Activated CD4-positive, alpha-beta T cell treated with anti-CD3 and anti-CD28 coated beads for 1 hour (primary cell): ENCODE measurements around the gene CNTLN.
"Not testable (repeated sequence)": the region's sequence is repeated elsewhere in the genome, so short reads cannot be mapped to it uniquely, and the experiment has no call there.

ENCODE experiments used
- DNase-seq: peaks from one replicate; pipeline ENCODE4 v3.0.0-alpha.2; 2020

The CNTLN gene

DNA sequence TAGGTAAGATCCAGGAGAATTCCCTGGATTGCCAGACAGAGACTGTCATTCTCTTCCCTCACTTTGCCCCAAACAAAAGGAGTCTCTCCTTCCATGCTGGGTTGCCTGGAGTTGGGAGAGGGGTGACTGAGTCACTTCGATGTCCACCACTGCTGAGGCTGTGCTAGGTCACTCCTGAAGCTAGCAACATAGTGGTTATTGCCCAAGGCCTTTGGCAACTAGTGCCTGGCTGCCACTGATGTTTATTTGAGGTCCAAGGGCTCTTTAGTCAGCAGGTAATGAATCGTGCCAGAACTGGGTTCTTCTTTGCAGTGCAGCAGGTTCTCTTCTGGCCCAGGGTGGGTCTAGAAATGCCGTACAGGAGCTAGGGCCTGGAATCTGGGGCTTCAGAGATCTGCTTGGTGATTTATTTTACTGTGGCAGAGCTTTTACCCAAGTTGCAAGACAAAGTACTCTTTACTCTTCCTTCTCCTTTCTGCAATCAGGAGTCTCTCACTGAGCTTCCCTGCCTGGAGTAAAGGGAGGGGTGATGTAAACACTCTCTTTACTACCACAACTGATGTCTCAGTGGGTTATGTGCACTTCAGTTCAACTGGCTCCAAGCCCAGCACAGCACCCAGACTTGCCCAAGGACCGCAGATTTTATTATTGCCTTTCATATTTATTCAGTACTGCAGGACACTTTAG lies 288.3 kb downstream of the CNTLN start:
- DNase-seq = no peak

DNA sequence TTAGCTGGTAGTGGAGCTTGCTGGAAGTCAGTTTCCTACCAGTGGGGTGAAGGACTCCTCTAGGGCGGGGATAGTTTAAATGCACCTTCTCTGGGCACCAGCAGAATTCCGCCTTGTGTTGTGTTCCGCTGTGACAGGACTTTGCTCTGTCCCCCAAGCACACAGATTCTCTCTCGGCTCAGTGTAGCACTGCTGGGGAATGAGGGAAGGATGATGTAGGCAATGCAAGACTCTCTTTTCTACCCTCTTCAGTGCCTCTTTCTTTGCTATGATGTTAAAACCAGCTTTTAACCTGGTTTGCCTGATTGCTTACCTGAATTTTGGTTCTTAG lies 288.8 kb downstream of the CNTLN start:
- no peak for DNase-seq

DNA sequence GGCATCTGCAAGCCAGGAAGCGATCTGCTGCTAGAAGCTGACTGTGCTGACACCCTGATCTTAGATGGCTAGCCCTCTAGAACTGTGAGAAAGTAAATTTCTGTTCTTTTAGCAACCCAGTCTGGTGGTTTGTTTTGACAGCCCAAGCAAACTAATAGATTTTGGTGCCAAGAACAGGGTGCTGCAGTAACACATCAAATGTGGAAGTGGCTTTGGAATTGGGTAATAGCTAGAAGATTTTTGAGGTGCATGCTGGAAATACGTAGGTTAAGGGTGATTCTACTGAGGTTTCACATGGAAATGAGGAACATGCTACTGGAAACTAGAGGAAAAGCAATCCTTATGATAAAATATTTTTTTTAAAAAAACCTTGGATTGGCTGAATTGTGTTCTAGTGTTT lies 290.5 kb downstream of the CNTLN start:
- DNase-seq = no peak

DNA sequence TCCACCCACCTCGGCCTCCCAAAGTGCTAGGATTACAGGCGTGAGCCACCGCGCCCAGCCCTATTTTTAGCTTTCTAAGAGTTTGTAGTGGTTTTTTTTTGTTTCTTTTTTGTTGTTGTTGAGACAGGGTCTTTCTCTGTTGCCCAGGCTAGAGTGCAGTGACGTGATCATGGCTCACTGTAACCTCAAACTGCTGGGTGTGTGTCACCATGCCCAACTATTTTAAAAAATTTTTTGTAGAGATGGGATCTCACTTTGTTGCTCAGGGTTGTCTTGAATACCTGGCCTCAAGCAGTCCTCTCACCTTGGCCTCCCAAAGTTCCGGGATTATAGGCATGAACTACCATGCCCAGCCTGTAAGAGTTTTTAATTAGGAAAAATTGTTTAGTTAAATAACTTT lies 298.7 kb downstream of the CNTLN start:
- DNase-seq = no peak

DNA sequence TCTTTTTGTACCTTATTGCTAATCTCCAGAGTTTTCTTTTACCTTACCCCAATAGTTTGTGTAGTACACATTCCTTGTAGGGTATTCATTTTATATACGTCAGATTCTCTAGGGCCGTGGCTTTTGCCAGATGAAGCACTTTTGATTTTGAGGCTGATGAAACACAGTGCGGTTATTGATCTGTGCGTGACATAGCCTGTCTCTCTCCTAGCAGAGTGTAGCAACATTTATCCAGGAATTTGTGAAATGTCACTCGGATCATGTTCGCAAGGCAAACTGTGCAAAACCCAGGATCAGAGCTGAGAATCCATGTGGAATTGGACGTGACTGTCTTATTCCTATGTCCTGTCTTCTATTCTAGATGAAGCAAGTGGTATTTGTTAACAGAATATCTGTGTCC lies 302.0 kb downstream of the CNTLN start:
- no peak for DNase-seq

DNA sequence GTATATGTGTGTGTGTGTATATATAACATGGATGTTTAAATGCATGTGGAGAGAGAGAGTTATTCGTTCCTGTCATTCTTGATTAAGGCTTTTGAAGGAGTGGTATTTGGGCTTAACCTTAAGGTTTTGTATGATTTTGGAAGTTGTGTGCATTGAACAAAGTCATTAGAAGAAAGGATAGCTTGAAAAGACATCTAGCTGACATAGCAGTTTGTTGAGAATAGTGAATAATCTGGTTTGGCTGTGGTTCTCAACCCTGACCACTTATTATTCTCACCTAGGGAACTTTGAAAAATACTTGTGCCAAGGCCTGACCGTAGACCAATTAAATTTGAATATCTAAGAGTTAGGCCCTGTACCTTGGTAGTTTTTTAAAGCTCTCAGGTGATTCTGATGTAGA lies 303.0 kb downstream of the CNTLN start:
- no peak for DNase-seq

DNA sequence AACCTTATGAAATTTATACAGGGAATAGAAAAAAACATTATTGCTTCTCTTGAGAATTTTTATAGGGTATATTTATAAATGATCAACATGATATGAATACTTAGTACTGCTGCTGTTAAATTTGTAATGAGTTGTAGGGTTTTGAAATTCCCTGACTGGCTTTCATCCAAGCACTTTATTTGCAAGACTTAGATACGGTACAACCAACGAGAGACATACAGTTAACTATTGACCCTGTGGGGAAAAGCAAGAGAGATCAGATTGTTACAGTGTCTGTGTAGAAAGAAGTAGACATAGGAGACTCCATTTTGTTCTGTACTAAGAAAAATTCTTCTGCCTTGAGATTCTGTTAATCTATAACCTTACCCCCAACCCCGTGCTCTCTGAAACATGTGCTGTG lies 310.3 kb downstream of the CNTLN start:
- not testable (repeated sequence) for DNase-seq

DNA sequence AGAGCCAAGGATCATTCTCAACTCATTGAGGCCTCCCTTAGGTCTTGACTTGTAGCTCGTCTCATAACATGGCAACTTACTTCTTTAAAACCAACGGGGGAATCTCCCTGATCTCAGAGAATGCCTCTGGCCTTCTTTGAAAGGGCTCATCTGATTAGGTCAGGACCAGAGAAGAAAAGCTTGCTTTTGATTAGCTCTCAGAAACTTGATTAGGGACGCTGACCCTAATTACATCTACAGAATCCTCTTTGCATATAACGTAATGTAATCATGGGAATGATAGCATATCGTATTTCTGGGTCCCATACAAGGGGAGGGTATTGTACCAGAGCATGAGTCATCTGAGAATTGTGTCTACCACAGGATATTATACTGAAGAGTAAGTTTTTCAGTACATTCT lies 318.9 kb downstream of the CNTLN start:
- no peak for DNase-seq

DNA sequence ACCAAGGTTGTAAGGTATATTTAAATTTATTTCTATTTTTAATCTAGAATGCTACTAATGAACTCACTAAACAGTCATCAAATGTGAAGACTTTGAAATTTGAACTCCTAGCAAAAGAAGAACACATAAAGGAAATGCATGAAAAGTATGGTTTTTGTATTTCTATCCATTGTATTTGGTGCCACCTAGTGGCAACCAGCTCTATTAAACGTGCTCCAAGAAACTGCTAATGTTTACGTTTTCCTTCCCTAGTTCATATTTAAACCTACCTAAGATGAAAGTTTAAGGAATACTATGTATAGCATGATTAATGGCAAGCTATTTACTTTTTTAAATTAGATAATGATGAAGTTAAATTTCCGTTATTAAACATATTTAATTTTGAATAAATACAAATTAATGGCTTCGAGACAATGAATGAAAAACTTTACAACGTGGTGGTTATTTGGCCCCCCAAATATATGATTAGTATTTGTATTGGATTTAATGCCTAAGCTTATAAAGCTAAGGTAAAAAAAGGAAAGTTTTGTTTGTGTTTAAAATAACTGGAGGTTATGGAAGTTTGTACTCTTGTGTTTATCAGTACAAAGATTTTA lies 328.1 kb downstream of the CNTLN start:
- DNase-seq = no peak

DNA sequence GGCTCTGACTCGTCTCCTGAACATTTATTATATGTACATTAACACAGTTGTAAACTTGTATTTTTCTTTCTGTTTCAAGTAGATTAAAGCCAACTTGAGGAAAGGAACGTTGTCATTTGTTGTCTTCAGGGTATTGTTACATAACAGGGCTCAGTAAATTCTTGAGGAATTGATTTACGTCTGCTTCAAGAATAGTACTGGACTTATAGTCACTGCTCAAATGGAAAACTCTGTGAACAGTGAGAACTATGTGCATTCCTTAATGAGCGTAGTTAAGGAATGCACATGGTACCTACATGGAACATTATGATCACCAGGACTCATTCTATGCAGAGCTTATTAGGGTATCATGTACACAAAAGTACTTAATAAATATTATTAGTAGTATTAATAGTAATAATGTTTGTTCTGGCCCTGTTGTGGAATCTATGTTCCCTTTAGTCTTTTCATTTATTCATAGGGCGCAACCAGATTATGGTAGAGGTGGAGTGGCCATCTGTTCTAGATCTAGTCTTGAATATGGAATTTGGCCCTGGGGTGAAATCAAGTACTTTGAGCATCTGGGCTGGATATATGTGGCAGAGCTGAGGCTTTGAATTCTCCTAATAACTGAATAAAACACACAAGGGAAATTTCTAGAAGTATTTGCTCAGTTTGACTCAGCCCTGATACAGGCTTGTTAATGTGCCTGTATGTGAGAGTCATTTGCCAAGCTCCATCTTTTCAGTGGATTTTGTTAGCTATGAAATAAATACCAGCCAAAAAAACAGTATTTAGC lies 335.4 kb downstream of the CNTLN start:
- no peak for DNase-seq

DNA sequence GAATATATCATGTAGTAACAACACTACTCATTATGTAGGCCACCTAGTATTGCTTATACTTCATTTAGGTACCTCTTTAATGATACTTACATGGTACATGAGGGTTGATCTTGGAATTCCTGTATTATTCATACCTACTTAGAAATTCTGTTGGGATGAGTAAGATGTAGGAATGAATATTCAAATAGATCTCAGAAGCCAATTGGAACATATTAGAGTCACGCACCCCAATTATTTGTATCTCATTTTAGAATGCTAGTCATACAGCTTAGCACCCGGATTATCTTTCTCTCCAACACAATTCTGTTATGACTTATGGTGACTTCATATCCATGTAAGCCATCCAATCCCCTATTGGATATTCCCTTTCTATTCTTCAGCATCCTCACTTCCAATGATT lies 337.3 kb downstream of the CNTLN start:
- DNase-seq = no peak

DNA sequence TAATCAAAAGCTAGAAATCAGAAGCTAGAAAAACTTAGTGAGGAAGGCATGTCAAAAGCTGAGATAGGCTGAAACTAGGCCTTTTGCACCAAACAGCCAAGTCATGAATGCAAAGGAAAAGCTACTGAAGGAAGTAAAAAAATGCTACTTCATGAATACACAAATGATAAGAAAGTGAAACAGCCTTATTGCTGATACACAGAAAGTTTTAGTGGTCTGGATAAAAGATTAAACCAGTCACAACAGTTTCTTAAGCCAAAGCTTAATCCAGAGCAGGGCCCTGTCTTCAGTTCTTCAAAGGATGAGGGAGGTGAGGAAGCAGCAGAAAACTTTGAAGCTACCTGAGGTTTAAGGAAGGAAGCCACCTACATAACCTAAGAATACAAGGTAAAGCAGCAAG lies 341.6 kb downstream of the CNTLN start:
- no peak for DNase-seq

DNA sequence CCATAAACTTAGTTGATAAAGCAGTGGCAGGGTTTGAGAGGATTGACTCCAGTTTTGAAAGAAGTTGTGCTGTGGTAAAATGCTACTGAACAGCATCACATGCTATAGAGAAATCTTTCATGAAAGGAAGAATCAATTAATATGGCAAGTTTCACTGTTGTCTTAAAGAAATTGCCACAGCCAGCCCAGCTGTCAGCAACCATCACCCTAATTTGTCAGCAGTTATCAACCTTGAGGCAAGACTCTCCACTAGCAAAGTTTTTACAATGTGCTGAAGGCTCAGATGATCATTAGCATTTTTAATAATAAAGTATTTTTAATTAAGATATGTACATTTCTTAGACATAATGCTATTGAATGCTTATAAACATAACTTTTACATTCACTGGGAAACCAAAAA lies 343.0 kb downstream of the CNTLN start:
- DNase-seq = no peak

DNA sequence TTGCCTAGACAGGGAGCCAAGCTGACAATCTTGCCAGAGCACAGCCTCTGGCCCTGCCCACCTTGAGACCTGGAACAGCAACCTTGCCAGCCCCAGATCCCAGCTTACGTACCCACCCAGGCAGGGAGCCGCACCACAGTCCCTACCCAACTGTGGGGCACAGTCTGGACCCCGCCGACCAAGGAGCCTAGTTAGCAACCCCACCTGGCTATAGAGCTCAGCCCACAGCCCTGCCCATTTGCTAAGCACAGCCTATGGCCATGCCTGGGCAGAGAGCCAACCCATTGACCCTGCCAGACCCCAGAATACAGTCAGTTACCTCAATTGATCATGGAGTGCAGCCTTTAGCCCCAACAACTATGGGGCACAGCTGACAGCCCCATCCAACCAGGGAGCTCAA lies 346.1 kb downstream of the CNTLN start:
- no peak for DNase-seq

DNA sequence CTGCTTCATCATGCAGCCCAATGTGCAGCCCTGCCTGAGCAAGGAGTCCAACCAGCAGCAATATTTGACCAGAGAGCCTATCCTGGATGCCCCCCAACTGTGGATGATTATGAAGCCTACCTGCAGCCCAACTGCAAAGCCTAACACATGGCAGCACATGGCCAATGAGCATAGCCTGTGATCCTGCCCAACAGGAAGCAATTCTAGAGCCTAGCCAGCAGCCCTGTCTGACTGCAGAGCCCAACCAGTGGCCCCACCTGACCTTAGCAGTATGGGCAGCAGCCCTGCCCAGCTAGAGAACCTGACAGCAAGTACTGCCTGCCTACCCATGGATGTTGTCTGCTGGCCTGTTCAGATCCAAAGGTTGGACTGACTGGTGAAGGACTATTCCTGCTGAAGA lies 346.7 kb downstream of the CNTLN start:
- no peak for DNase-seq

DNA sequence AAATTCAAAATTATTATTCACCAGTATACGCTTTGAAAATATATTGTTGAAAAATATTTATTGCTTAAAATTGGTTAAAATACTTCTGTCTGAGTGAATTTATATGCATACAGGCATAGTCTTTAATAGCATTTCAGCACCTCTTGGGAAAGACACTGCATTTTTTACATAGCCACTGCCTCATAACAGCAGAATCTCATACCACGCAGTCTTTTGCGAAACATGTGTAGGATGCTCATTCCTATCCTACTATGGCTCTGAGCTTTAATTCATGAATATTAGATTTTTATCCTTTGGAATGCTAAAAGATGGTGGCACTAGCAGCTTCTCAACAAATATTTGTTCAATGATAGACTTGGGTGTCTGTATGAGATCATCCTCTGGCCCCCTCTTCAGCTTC lies 350.1 kb downstream of the CNTLN start:
- no peak for DNase-seq

DNA sequence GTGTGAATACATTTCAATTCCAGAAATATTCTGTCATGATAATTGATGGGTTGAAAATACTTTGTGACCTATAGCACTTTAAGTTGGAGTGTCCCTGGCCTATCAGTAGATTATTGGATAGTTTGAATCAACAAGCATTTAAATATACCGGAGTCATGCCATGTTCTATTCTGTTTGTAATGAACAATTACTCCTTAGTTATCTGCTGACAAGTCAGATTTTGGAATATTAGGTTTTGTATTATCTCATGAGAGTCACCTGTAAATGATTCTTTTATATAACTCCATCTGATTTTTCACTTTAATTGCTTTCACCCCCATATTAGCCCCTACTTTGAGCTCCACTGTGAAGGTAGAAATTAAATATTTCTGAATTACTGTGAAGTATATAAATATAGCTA lies 351.6 kb downstream of the CNTLN start:
- no peak for DNase-seq

DNA sequence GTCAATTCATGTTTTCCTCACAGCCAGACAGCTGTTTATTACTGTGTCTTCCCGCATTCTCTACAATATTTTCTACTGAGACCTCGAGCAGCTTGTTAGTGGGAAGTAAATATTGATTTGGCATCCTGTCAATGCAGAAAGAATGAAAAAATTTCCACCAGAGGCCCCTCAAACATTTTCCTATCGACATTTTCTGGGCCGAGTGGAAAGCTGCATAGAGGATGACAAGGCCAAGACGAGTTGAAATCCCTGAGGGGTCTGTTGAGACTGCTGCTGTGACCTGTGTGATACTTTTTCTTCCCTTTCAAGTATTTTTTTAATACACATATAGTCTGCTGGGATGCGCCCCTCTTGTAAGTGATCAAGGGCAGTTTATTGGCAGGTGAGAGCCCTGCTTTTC lies 352.6 kb downstream of the CNTLN start:
- no peak for DNase-seq

DNA sequence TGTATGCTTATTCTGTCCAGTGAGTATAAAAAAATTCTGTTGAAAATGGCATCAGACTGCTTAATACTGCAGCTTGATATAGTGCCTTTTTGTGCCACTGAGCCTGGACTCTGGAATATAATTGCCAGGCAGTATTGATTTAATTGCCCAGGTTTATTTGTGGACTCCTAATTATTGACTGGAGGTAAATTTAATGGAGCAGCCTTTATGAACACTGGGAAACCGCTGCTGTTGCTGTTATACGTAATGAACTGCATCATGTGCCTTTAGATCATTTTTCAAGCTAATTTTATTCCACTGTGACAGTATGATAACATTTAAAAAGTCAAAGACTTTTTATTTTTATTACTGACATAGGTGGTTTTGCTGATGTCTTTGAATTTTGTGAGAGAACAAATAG lies 353.8 kb downstream of the CNTLN start:
- DNase-seq = no peak

DNA sequence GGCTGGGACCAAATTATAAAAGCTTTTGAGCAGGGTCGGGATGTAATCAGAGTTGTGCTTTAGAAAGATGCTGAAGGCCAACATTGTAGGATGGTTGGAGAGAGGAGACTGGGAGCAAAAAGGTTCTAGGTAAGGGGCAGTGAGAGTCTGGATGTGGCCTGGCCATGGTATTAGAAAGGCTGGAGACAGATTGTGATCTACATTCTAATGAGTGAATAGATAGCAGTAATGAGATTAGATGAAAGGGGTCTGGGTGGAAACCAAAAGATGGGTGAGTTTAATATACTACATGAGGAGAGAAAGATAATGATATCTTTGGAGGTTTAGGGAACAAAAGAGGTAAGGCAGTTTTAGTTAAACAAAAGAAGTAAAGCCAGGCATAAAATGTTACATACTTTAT lies 355.3 kb downstream of the CNTLN start:
- no peak for DNase-seq

DNA sequence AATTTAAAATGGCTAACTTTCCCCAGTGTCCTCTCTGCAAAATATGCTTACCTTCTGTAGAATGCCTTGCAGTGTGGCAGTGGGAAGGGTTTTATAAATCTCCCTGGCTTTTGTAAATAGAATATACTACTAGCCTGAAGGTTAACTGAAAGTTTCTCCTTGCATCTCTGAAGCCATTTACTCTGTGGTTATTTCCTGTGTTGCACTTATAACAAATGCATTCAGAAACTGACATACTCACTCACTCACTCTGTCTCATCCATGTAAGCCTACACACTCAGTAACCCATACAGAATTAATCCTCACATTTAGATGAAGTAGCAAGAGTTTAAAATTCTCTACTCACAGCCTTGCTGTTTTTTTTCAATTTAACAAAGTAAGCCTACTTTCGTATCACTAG lies 356.9 kb downstream of the CNTLN start:
- DNase-seq = no peak

DNA sequence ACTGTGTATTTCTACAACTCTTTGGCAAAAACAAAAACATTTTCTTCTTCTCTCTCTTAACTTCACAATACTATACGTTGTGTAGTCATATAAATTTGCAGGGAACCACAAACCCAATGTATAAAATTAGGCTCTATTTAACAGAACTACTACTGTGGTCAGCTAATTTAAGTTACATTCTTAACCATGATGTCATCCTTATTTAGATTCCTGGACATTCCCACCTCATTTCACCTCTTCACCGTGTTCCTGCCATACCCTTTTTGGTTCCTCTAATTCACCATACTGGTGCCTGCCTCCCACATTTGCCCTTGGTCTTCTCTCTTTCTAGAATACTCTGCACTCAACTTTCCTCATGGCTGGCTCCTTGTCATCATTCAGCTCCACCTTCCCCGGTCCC lies 368.4 kb downstream of the CNTLN start:
- no peak for DNase-seq

DNA sequence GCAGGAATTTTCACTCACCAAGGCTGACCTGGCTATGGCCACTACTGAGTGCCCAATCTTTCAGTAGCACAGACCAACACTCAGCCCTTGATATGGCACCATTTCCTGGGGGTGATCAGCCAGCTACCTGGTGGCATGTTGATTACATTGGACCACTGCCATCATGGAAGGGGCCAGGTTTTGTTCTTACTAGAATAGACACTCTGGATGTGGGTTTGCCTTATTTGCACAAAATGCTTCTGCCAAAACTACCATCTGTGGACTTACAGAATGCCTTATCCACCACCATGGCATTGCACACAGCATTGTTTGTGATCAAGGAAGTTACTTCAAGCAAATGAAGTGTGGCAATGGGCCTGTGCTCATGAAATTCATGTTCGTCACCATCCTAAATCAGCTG lies 374.3 kb downstream of the CNTLN start:
- DNase-seq = no peak

DNA sequence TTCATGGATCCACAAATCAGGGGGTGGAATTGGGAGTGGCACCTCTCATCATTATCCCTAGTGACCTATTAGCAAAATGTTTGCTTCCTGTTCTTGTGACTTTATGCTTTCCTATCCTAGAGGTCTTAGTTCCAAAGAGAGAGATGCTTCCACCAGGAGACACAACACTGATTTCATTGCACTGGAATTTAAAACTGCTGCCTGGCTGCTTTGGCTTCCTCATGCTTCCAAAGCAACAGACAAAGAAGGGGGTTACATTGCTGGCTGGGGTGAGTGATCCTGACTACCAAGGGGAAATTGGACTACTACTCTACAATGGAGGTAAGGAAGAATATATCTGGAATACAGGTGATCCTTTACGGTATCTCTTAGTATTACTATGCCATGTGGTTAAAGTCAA lies 374.9 kb downstream of the CNTLN start:
- no peak for DNase-seq

DNA sequence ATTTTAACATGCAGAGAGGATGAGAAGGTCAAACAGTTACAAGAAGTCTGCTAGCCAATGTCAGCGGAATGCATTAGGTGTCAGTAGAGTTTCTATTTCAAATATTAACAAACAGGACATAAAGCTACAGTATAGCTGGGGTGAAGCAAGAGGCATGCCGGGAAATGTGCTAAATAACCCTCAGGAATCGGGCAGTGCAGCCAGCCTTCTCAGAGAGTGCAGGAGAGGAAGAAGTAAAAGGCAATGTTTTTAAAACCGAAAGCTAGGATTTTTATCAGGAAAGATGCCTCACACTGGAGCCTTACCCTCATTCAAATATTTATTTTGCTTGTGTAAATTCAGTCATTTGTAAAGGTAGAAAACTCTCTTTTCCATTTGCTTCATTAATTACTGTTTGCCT lies 384.9 kb downstream of the CNTLN start:
- DNase-seq = no peak
